IMR-90 (cell line): Measurements from ENCODE around the gene MACC1.

ENCODE experiments used
- FOS ChIP-seq: fragments of 150-350 bp; IDR thresholded peaks from 2 replicates; pipeline ENCODE4 v1.6.1; 2016; ENCODE audit warnings: low read depth, low read length
- MAFK ChIP-seq: IDR thresholded peaks from 2 replicates; pipeline ENCODE4 v1.6.1; 2012; ENCODE audit warnings: low read depth, low read length, improper control_type of control experiment
- MAZ ChIP-seq: IDR thresholded peaks from 2 replicates; pipeline ENCODE4 v1.6.1; 2012; ENCODE audit warnings: low read depth, mild to moderate bottlenecking, low read length, improper control_type of control experiment, moderate library complexity, borderline replicate concordance
- MXI1 ChIP-seq: IDR thresholded peaks from 2 replicates; pipeline ENCODE4 v1.6.1; 2012; ENCODE audit warnings: low read depth, mild to moderate bottlenecking, low read length, moderate library complexity, borderline replicate concordance
- POLR2A ChIP-seq: IDR thresholded peaks from 2 replicates; pipeline ENCODE4 v1.6.1; 2012; ENCODE audit warnings: mild to moderate bottlenecking, low read depth, low read length
- RAD21 ChIP-seq: IDR thresholded peaks from 2 replicates; pipeline ENCODE4 v1.6.1; 2012; ENCODE audit warnings: low read length, improper control_type of control experiment
- RCOR1 ChIP-seq: IDR thresholded peaks from 2 replicates; pipeline ENCODE4 v1.6.1; 2012; ENCODE audit warnings: mild to moderate bottlenecking, low read length, improper control_type of control experiment; ENCODE audit not compliant: insufficient replicate concordance
- RFX5 ChIP-seq: IDR thresholded peaks from 2 replicates; pipeline ENCODE4 v1.8.0; 2012; ENCODE audit warnings: low read depth, mild to moderate bottlenecking, low read length, moderate library complexity
- TF ChIP-seq, protein P1 (sequence below): conservative IDR thresholded peaks from 2 replicates; pipeline ENCODE4 v1.5.1; 2012; ENCODE audit warnings: mild to moderate bottlenecking, low read depth, low read length, improper control_type of control experiment
- TF ChIP-seq, protein P2 (sequence below): fragments of 150-350 bp; IDR thresholded peaks from 2 replicates; pipeline ENCODE4 v1.6.1; 2017; ENCODE audit warnings: mild to moderate bottlenecking, antibody characterized with exemption, low read length, low read depth

DNA sequence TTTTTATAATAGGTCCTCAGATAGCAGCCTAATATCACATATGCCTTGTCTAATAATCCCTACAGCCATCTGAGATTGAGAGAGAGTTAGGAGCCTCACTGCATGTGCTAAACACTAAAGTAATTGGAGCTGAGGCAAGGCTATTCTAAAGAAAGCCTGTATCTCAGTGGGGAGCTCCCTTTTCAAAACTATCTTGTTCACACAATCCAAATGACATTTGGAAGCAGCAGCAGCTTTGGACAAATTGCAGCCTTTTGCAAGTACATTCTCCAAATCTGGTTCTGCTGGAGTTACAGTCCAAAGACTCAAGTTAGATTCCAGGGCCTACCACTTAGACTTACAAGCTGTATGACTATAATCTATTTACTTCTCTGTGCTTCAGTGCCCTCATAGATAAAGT, 104.5 kb downstream of the MACC1 start:
- TF ChIP-seq, protein P1, sequence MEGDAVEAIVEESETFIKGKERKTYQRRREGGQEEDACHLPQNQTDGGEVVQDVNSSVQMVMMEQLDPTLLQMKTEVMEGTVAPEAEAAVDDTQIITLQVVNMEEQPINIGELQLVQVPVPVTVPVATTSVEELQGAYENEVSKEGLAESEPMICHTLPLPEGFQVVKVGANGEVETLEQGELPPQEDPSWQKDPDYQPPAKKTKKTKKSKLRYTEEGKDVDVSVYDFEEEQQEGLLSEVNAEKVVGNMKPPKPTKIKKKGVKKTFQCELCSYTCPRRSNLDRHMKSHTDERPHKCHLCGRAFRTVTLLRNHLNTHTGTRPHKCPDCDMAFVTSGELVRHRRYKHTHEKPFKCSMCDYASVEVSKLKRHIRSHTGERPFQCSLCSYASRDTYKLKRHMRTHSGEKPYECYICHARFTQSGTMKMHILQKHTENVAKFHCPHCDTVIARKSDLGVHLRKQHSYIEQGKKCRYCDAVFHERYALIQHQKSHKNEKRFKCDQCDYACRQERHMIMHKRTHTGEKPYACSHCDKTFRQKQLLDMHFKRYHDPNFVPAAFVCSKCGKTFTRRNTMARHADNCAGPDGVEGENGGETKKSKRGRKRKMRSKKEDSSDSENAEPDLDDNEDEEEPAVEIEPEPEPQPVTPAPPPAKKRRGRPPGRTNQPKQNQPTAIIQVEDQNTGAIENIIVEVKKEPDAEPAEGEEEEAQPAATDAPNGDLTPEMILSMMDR, result no peak
- TF ChIP-seq POLR2A, result no peak
- no peak for TF ChIP-seq MAFK
- no peak for TF ChIP-seq RFX5
- TF ChIP-seq FOS, result no peak
- TF ChIP-seq MAZ, result no peak
- TF ChIP-seq, protein P2, sequence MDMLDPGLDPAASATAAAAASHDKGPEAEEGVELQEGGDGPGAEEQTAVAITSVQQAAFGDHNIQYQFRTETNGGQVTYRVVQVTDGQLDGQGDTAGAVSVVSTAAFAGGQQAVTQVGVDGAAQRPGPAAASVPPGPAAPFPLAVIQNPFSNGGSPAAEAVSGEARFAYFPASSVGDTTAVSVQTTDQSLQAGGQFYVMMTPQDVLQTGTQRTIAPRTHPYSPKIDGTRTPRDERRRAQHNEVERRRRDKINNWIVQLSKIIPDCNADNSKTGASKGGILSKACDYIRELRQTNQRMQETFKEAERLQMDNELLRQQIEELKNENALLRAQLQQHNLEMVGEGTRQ, result no peak
- TF ChIP-seq RAD21, result no peak
- no peak for TF ChIP-seq MXI1
- no peak for TF ChIP-seq RCOR1
